Body of pancreas (tissue), 4 donors: ENCODE results near the gene SPEM3.

Experiments used
- CTCF ChIP-seq, 7 experiments: fragments of 450-650 bp in 4 of 7; fragments of 200-600 bp in 3 of 7; sonication (generic) in 3 of 7; IDR thresholded peaks; one replicate each; pipeline ENCODE4 v1.5.1; 2016 to 2019; ENCODE audit warnings: antibody characterized with exemption in 7 of 7
- POLR2A ChIP-seq, 3 donors: fragments of 450-650 bp; IDR thresholded peaks; one replicate each; pipeline ENCODE4 v1.6.1; 2016; ENCODE audit warnings: antibody characterized with exemption in 3 of 3, mild to moderate bottlenecking in 2 of 3

GRCh38 chr17:7380321-7380720 lies 48.3 kb upstream of the SPEM3 start:
- TF ChIP-seq POLR2A (IDR thresholded peaks at IDR 0.05) = no peak
- TF ChIP-seq CTCF (IDR thresholded peaks at IDR 0.05) = peak in 1 of 7 experiments; percentile 29
